Measurements from ENCODE around the gene GMDS. TPM values are rescaled to one million over a fixed set of nuclear protein-coding genes. Genes with fewer than 3 reads are reported as not detected.

Gene GMDS
- polyA plus RNA-seq, 1 of the 3 experiments (the other 2 are of a cell fraction) = 12.3 TPM

DNA sequence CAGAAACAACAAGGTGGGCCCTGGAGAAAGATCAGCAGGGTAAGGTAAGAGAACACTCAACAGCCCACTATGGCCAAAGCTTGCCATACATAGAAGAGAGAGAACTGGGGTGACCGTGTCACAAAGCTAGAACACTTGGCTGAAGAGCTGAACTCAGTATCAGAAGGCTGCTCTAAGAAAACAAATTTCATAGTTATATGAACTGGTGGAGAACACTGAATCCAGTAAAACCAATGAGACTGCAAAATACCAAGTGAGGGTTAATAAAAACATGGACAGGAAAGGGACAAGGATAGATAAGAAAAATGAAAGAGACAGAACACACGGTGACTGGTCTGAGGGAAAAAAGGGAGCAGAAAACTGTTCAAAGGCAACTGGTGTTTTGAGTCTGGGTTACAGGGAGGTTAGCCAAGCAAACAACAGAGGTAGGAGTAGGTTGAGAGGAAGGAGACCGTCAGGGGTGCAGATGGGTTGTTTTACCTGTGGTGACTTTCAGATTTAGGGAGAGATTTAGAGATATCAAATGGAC is 56.5 kb downstream of the GMDS start (continued):
- TF ChIP-seq RFX5 (IDR thresholded peaks at IDR 0.05; ENCODE audit: low read length) (no peak), YY1 (IDR thresholded peaks at IDR 0.05; ENCODE audit: low read depth) (no peak), JUND (IDR thresholded peaks at IDR 0.05) (no peak), PBX3 (IDR thresholded peaks at IDR 0.05) (no peak)
- TF ChIP-seq, protein P1, sequence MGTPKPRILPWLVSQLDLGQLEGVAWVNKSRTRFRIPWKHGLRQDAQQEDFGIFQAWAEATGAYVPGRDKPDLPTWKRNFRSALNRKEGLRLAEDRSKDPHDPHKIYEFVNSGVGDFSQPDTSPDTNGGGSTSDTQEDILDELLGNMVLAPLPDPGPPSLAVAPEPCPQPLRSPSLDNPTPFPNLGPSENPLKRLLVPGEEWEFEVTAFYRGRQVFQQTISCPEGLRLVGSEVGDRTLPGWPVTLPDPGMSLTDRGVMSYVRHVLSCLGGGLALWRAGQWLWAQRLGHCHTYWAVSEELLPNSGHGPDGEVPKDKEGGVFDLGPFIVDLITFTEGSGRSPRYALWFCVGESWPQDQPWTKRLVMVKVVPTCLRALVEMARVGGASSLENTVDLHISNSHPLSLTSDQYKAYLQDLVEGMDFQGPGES (IDR thresholded peaks at IDR 0.05; ENCODE audit: low read depth, low read length) = no peak

DNA sequence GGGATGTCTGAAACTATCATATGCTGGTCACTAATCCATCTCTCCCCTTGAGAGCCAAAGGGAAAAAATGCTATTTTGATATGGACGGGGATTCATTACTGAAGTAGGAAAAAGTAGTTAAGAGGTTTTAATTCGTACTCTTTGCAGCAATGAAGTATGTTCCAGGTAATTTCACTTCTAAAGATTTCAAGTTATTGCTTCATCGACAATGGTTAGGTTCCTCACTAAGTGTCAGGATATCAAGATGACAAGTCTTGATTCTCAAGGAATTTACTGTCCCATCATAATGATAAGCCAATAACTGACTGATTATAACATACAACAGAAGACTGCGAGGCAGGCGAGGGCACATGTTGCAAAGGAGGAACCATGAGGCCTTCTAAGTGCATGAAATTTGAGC is 57.0 kb downstream of the GMDS start:
- 0 out of 4 replicates have a peak, but pooled peaks cover 0 to under 1% of the 10 kb centered on the region in 2 experiments for H3K4me1 ChIP-seq (ENCODE audit: control insufficient read depth in 1 of 2, insufficient read depth in 2 of 2, low read depth in 1 of 2, low read length in 1 of 2)
- no peak overlapping the region for H3K9ac ChIP-seq
- H3K79me2 ChIP-seq (ENCODE audit: insufficient read depth) = no peaks in the 10 kb centered on the region
- H3K9me3 ChIP-seq = no peaks in the 10 kb centered on the region
- H4K20me1 ChIP-seq (ENCODE audit: insufficient read depth) = no peaks in the 10 kb centered on the region
- POLR2A ChIA-PET = no interaction called here
- H3K9me2 ChIP-seq = no peaks in the 10 kb centered on the region
- no peak overlapping the region for H3K4me2 ChIP-seq
- H3K36me3 ChIP-seq (replicated peaks in 1 of 2; ENCODE audit: control insufficient read depth in 1 of 2, insufficient read depth in 2 of 2, low read length in 1 of 2) = no peaks in the 10 kb centered on the region
- H2AFZ ChIP-seq (ENCODE audit: low read depth) = no peak overlapping the region
- WGBS (ENCODE audit: low lambda C conversion rate) = 93% methylated on average over 5 of the region's 5 CpGs
- no peak for TF ChIP-seq PBX3 (IDR thresholded peaks at IDR 0.05)
- TF ChIP-seq CTCF (IDR thresholded peaks at IDR 0.05) = no peak
- no peaks in the 10 kb centered on the region for H3F3A ChIP-seq (replicated peaks; ENCODE audit: insufficient read depth)
- H3K27ac ChIP-seq (ENCODE audit: low read depth in 2 of 2, low read length in 1 of 2) = no peak overlapping the region
- H3K27me3 ChIP-seq (ENCODE audit: insufficient read depth) = no peaks in the 10 kb centered on the region
- CTCF ChIA-PET = interaction anchor here (1.4 to 2.6 kb wide), 2 partner anchors 8 to 166 kb away, joined by 4 to 7 read pairs; no protein-coding TSS in a partner anchor
- DNase-seq = no peak
- H3K4me3 ChIP-seq (ENCODE audit: low read depth in 2 of 2, low read length in 1 of 2) = no peak overlapping the region

- Histone ChIP-seq H3K79me2 (ENCODE audit: insufficient read depth) (no peaks in the 10 kb centered on the region), H3K27ac (ENCODE audit: low read depth in 2 of 2, low read length in 1 of 2) (no peak overlapping the region), H3K36me3 (replicated peaks in 1 of 2; ENCODE audit: control insufficient read depth in 1 of 2, insufficient read depth in 2 of 2, low read length in 1 of 2) (no peaks in the 10 kb centered on the region), H3K9ac (no peak overlapping the region), H2AFZ (ENCODE audit: low read depth) (no peak overlapping the region), H3K9me3 (no peaks in the 10 kb centered on the region), H3K27me3 (ENCODE audit: insufficient read depth) (no peaks in the 10 kb centered on the region), H3K4me1 (ENCODE audit: control insufficient read depth in 1 of 2, insufficient read depth in 2 of 2, low read depth in 1 of 2, low read length in 1 of 2) (0 out of 4 replicates have a peak, but pooled peaks cover 0 to 5% of the 10 kb centered on the region in 2 experiments), H3K4me2 (no peak overlapping the region), H4K20me1 (ENCODE audit: insufficient read depth) (no peaks in the 10 kb centered on the region), H3K9me2 (no peaks in the 10 kb centered on the region), H3F3A (replicated peaks; ENCODE audit: insufficient read depth) (no peaks in the 10 kb centered on the region), H3K4me3 (ENCODE audit: low read depth in 2 of 2, low read length in 1 of 2) (no peak overlapping the region)
- no peak for DNase-seq
- ChIA-PET CTCF (interaction anchor here (1.4 to 2.6 kb wide), 2 partner anchors 9 to 166 kb away, joined by 4 to 7 read pairs; no protein-coding TSS in a partner anchor), POLR2A (no interaction called here)
- WGBS (ENCODE audit: low lambda C conversion rate) = 66% methylated on average over 2 of the region's 3 CpGs
- TF ChIP-seq MEF2A (IDR thresholded peaks at IDR 0.05; ENCODE audit: borderline replicate concordance, low read depth) (no peak), TEAD4 (IDR thresholded peaks at IDR 0.05; ENCODE audit: borderline replicate concordance, insufficient read depth) (no peak), POLR2AphosphoS5 (IDR thresholded peaks at IDR 0.05; ENCODE audit: low read depth, low read length) (no peak), RAD21 (IDR thresholded peaks at IDR 0.05; ENCODE audit: low read length) (no peak), JUND (IDR thresholded peaks at IDR 0.05) (no peak), USF2 (IDR thresholded peaks at IDR 0.05; ENCODE audit: borderline replicate concordance, low read depth, low read length) (no peak), SMC3 (IDR thresholded peaks at IDR 0.05; ENCODE audit: low read depth, low read length) (no peak), CHD2 (IDR thresholded peaks at IDR 0.05; ENCODE audit: low read length, partially characterized antibody) (no peak), SIN3A (IDR thresholded peaks at IDR 0.05; ENCODE audit: borderline replicate concordance, low read depth, low read length) (no peak), PBX3 (IDR thresholded peaks at IDR 0.05) (no peak), EZH2phosphoT487 (IDR thresholded peaks at IDR 0.05; ENCODE audit: borderline replicate concordance, low read depth) (no peak), TCF12 (IDR thresholded peaks at IDR 0.05) (no peak)
- TF ChIP-seq, protein P2, sequence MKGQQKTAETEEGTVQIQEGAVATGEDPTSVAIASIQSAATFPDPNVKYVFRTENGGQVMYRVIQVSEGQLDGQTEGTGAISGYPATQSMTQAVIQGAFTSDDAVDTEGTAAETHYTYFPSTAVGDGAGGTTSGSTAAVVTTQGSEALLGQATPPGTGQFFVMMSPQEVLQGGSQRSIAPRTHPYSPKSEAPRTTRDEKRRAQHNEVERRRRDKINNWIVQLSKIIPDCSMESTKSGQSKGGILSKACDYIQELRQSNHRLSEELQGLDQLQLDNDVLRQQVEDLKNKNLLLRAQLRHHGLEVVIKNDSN (IDR thresholded peaks at IDR 0.05; ENCODE audit: borderline replicate concordance, low read depth) = no peak
These were observed 57.6 kb downstream of the GMDS start for GRCh38 chr6:2187826-2188225.

Data from SK-N-SH (cell line).